DMS 273 (cell line): Measurements from ENCODE around the gene CHCHD6.
A peak's percentile ranks its signal among the peaks of the same experiment; 100 is the strongest.

ENCODE experiments used
- DNase-seq: peaks from one replicate; lab custom pipeline; 2025; ENCODE audit not compliant: unreplicated experiment; lab: John Stamatoyannopoulos, UW

The CHCHD6 gene

DNA sequence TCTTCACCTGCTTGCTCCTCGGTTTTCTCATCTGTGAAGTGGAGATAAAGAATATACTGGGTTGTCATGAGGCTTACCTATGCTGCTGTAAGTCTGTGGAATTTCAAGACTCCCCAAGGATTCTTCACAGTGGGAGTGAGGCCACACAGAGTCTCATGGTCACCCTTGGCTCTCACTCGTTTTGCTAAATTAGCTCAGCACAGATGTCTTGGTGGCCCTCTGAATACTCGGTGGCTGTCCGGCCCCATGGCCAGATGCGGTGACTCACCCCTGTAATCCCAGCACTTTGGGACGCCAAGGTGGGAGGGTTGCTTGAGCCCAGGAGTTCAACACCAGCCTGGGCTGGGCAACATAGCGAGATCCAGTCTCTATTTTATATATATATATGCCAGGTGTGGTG is 5.0 kb upstream of the CHCHD6 start:
- DNase-seq, result no peak

DNA sequence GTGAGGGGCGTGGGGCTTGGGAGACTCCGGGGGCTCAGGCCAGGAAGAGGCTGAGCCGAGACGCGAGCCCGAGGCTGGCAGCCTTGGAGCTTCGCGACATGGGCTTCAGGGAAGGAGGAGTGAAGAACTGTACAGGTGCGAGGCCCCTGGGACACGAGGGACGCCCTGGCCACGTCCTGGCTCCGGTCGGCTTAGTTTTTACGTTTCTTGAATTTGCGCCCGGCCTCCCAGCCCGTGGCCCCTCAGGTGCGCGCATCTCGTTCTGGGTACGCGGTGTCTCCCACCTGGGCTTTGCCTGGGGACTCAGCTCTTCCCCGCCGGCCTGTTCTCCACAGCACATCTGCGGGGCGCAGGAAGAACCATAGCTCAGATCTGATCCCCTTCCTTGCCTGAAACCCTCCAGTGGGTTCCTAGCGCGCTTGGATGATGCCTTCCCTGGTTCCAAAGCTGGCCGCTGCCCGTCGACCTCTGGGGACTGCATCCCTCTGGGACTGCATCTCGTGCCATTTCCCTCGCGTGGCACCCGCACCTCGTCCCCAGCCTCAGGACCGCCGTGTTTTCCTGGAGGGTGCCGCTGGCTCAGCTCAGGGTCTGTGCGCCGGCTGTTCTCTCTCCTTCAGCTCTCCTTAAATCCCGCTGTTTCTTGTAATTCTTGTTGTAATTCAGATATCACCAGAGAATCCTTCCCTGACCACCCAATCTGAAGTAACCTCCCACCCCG is 614 bp downstream of the CHCHD6 start:
- DNase-seq, result peak; percentile 57

DNA sequence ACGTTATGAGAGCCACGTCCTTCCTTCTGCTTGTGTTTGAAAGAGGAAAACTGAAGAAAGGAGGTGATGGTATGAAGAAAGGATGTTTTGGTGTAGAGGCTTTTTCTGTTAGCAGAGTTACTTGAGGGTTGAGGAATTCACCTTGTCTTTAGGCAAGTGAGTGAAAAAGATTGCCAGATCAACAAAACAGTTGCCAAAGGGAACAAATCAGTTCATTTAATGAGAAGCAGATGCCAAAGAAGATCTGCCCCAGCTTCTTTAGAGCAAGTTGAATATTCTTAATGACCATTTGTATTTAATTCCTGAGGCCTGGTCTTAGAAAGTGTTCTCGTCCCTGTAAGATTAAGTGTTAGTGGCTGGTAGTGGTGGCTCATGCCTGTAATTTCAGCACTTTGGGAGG is 2.6 kb downstream of the CHCHD6 start:
- DNase-seq, result no peak

DNA sequence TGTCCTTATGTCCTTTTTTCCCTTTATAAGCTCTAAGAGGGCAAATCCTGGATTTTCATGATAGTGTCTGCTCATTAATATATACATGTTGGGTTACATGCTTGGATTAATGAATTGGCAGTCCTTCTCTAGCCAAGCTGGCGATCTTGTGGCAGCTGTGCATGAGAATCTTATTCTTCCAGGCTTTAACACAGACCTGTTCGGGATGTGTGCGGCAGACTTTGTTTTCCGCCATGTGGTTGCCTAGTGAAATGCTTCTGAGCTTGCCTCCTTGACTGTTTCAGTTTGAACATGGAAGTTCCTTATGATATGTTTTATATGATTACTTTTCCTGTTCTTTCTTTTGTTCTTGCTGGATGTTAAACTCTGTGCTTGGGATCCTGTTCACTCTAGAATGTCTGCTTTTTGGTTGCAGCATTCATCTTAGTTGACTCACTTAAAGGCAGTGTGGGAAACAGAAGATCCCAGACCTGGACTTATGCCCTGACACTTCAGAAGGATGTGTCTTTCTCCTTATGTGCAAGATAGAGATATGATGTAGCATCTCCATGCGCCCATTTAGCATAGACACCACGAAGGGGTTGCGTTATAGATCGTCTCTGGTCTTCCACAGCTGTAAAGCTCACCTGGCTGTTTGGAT is 7.2 kb downstream of the CHCHD6 start:
- peak; percentile 79 for DNase-seq

DNA sequence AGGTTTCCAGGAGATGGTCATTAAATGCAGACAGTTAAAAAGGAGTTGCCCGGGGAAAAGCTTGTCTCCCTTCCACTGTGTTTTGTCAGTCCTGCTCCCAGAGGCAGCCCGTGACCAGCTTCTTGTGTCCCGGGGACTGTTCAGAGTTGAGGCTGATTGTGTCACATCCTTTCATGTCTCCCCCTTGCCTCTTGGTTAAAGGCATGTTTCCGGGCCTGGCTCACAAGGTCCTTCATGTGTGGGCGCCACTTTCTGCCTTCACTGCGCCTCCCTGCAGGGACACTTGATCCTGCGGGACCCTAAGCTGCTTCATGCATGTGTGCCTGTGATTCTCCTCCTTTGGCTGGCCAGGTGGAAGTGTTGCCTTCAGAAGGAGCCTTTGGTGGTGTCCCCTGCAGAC is 9.2 kb downstream of the CHCHD6 start:
- DNase-seq, result no peak

DNA sequence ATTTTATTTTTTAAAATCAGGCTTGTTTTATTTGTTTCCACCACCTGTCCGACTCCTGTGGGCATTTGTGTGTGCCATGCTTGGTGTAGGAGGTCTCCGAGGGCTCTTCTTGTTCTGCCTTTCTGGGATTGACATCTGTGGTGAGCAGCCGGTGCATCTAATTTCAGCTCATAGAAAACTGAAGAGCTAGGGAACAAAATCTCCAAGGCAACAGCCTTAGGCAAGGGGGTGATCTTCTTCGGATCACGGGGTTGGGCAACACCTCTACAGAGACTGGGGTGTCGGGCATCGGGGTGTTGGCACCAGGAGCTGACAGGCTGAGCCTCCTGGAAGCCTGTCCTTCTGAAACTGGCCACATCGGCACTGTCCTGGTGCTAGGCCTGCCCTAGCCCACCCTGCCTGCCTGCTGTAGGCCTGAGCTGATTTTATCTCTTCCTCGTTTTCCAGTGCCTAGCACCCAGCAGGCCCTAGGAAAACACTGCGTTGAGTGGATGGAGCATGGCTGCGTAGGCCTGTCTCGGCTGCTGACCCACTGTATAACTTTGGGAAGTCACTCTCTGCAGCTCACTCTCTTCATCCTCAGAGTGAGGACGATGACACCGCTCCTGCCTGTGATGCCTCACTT is 10.3 kb downstream of the CHCHD6 start:
- peak; percentile 84 for DNase-seq

DNA sequence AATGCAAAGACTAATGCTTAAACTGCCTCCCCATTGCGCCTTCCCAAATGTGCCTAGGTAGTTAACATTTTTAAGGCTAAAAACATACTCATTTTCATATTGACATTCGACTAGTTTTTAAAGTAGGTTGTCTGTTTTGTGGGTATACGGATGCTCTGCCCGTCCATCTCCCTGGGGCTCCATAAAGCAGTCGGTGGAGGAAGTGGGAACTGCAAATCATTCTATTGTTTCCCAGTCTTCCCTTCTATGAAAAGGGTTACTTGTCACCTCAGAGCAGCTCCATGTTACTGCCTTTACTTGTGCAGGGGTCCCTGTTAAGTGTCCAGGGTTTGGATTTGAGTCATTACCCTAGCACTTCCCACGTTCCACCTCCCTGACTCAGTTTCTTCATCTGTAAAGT is 10.9 kb downstream of the CHCHD6 start:
- DNase-seq, result peak; percentile 31

DNA sequence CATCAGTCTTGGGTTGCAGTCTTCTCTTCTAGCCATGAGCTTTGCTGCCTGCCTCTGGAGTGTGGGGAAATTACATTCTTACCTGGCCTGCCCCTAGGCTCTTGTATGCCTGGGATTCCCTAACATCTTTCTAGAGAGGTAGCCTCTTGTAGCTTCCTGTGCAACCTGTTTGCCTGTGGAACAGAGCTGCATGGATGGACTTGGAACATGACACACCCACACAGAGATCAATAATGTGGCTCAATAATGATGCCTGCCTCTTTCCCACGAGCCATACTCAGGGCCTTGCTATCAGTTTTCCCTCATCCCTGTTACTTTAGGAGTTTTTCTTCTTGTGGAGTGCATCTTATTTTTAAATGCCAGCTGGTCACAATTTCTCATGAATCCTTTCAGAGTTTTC is 11.4 kb downstream of the CHCHD6 start:
- DNase-seq, result no peak

DNA sequence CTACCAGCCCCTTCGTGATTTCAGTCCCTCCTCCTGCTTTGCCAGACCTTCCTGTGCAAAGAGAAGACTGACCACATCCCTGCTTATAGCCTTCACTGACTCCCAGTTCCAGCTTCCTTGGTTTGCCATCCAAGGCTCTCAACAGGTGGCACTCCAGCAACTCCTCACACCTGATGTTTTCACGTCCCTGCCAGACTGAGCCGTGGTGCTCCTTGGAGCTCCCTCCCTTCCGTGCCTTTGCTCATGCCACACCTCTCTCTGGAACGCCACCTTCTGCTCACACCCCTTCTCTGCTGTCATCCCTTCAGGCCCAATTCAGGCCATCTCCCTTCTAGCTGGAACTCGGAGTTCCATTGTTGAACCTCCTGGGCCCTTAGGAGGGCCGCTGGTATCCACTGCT is 12.0 kb downstream of the CHCHD6 start:
- DNase-seq, result no peak

DNA sequence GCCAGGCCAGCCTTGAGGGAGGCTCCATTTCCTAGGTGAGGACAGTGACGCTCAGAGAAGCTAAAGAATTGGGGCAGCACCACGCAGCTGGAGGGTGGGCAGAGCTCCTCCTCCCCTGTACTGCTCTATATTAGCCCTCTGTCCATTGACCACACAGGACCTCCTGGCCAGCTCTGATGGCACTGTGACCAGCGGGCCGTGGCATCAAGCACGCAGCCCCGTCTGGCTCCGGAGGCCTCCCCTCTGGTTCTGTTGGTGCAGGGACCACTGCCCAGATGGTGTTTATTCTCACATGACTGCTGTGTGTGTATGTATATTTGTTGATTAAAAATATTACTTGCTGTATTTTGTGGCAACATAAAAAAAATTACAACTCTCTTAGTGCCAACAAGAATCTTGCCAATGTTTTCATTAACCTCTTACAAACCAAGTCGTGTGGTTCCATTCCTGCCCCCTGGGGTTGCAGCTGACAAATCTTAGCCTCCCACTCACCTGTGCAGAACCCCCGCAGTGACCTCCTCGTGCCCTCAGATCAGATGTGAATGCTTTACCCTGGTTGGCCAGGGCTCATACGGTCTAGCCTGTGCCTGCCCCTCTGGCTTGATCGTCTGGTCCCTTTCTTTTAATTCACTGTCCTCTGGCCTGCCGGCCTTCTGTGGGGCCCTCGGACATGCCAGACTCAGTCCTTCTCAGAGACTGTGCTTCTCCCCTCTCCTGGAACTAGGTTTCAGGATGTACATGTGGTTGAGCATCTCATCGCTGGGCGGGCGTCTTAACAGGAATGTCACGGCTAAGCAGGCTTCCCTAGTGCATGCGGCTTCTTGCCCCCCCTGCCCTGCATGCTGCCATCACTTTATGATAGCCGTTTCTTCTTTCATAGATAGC is 14.8 kb downstream of the CHCHD6 start:
- peak; percentile 43 for DNase-seq

DNA sequence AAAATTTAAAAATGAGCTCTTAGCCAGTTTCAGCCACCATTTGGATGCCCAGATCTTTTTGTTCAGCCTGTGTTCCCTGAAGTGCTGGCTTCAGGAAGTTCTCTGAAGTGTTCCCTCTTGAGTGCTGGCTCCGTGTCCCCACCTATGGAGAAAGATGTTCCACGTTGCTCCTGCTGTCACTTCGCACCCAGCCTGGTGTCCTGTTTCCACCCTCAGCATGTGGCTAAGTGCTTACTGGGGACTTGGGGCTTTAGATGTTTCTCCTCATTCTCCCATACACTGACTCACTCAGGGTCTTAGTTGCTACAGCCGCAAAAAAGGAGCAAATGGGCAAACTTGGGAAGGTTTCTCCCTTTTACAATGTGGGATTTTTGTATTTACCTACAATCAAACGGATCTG is 16.6 kb downstream of the CHCHD6 start:
- DNase-seq, result no peak

DNA sequence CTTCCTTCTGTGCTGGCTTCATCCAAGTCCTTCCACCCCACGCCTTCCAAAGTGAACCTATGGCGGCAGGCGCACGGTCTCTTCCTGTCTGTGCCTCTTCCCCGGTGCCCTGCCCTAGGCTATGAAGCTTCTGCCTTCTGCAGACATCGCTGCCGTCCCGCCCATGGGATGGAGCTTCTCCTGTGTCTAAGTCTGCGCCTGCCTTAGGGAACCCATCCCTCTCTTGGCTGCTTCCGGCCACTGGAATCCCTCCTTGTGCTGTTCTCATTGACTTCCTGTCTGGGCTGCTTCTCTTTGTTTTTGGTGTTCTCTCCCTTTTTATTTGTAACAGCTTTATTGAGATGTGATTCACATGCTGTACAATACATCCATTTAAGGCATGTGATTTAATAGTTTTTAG is 17.2 kb downstream of the CHCHD6 start:
- no peak for DNase-seq

DNA sequence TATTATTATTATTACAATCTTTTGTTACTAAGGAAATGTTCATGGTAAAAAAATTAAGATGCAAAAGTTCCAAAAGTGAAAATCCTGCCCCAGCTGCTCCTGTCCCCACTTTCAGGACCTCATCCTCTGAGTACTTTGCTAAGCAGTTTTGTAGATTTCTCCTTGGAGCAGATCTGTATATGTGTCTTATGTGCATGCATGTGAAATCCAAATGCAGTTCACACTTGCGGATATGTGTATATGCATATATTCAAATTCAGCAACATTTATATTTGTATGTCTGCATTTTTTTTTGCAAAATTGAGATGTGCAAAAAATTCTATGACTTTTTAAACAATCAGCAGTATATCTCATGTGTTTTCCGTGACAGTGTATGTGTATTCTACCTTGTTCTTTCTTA is 19.2 kb downstream of the CHCHD6 start:
- DNase-seq, result no peak

DNA sequence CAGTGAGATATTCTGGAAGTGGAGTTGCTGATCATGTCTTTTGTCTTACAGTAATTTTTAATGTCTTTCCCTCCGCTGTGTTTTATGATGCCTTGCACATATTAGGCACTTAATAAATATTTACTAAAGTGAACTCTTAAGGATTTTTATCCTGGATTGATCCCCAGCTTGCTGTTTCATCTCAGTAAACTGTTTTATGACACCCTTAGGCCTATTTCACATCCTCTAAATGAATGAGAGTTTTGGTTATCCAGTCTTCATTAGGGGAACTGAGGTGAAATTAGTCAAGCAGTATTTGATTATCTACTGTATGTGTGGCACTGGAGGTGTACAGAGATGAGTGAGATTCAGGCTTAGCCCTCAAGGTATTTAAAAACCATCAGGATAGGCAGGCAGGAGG is 19.8 kb downstream of the CHCHD6 start:
- no peak for DNase-seq

DNA sequence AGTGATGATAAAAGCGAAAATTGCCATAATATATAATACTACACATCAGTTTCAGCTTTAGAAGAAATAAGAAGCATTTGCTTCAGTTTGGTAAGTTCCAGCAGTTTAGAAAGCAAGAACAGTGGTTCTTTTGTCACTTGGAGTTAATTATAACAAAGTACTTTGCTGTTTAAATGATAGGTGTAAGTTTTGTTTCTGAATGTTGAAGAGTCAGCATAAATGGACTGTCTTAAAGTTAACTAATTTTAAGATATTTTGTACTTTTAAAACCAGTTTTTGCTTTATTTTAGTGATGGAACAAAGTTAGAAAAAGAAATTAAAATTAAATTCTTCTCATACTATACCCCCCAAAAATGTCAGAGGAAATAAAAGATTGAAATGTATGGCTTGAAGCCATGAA is 24.6 kb downstream of the CHCHD6 start:
- no peak for DNase-seq

DNA sequence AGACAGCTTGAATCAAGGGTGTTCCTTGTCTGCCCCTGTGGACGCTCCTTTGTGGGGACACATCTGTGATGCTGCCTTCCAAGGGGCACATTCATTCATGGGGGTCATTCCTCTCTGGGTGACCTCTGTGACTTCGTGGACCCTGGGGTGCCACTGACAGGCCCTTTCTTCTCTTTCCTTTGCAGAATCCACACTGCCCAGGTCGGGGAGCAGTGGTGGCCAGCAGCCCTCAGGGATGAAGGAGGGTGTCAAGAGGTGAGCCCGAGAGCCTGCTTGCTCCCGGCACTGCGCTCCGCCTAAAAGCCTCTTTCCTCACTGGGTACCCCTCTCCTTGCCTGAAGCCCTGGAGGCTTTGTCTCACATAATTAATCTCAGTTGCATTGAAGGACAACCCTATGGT is 26.3 kb downstream of the CHCHD6 start:
- no peak for DNase-seq

DNA sequence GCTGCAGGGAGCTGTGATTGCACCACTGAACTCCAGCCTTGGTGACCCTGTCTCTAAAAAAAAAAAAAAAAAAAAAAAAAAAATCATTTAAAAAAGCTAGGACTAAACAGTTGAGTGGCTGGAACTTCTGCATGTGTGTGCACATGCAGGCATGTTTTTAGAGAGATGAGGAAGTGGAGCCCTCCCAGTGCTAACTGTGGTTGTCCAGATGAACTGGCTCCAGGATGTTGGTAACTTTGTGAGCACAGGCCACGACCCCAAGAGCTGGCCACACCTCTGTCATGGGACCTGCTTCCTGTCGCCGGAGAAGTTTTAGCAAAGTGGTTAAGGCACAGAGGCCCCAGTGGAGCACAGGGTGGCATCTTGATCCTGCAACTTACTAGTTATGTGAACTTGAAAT is 27.0 kb downstream of the CHCHD6 start:
- no peak for DNase-seq

DNA sequence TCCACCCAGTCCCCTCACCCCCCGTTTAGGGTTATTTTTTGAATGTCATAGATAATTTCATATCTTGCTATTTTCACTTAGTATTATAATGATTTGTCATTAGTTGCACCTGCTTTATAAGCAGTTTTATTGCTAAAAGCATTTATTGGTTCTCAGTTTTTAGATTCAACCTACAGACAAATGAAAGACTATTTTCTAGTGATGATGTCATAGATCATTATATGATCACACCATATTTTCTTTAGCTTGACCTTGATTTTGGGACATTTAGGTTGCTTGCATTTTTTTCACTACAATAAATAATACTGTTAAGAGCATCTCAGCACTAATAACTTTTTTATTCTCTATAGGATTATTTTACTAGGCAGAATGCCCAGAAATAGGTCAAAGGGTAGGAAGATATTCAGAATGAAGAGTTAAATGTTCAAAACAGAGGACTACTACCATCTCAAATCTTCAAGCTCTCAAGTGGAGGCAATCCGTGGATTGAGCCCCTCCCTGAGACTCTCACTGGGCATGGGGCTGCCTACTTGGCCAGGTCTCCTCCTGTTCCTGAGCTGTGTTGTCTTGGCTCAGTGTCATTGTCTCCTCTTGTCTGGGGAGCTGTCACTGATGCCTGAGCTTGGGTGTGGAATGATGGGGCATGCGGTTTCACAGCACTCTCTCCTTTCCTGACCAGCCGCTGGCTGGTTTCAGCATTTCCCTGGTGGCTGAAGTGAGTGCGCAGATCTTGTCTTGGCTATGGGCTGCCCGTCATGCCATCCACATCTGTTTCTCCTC is 28.4 kb downstream of the CHCHD6 start:
- DNase-seq, result no peak

DNA sequence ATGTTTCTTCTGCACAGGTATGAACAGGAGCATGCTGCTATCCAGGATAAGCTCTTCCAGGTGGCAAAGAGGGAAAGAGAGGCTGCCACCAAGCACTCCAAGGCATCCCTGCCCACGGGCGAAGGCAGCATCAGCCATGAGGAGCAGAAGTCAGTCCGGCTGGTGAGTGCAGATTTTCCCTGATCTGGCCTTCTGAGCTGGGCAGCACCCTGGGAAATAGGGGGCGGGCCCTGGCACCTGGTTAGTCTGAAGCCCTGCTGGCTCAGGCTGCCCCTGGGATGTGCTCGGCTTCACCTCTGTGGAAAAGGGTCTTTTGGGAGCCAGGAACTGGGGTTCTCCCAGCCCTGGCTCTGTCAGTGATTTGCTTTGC is 29.0 kb downstream of the CHCHD6 start:
- DNase-seq, result no peak

DNA sequence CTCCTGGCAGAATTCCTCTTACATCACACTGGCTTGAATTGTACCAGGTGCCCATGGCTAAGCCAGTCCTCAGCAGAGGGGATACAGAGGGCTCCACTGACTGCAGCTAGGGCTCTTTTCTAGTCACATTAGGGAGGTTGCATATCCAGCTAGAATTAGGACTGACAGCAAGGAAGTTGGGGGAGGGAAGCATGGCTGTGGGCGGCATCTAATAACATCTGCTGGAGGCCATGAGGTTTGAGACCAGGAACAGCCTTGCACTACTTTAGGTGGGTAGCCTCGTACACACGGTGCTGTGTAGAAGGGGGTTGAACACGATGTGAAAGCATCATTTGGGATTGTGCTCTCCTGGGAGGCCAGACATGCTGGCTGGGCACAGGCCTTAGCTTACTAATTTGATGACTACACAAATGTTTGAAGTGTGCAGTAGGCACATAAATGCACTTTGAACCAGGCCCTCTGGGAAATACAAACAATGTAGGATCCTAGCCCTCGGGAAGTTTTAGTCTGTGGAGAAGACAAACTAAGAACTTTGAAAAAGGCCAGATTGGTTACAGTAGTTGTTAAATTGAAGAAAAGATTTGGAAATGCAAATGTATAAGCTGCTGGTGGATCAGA is 30.2 kb downstream of the CHCHD6 start:
- DNase-seq, result no peak
